ENCODE data around the gene DENND4A.

DENND4A gene

GRCh38 chr15:65773386-65774111, 18.5 kb downstream of the DENND4A start:
- ATAC-seq (ENCODE audit: insufficient read depth, low read depth) (no peak), DNase-seq (no peak)
- Histone ChIP-seq H2AFZ (ENCODE audit: low read depth, low read length) (no peak overlapping the region), H3K36me3 (ENCODE audit: insufficient read depth, low read length) (no peaks in the 10 kb centered on the region), H3K4me2 (ENCODE audit: insufficient read depth, low read length) (no peak overlapping the region), H3K27ac (ENCODE audit: low read length) (no peak overlapping the region), H4K20me1 (ENCODE audit: insufficient read depth, low read length) (no peaks in the 10 kb centered on the region), H3K9me3 (ENCODE audit: insufficient read depth, low read length, severe bottlenecking) (no peaks in the 10 kb centered on the region), H3K79me2 (ENCODE audit: insufficient read depth, low read length) (peaks cover 7% of the 10 kb centered on the region; the same call in 1 of the 2 replicates), H3K27me3 (ENCODE audit: insufficient read depth, low read length, poor library complexity) (no peaks in the 10 kb centered on the region), H3K4me3 (ENCODE audit: low read depth in 1 of 2, low read length in 2 of 2) (no peak overlapping the region), H3K4me1 (ENCODE audit: insufficient read depth, low read length) (no peaks in the 10 kb centered on the region), H3K9ac (ENCODE audit: low read depth, low read length) (no peak overlapping the region)
- no peak for TF ChIP-seq CTCF (IDR thresholded peaks at IDR 0.05; ENCODE audit: borderline replicate concordance, extremely low read depth, low read length, poor library complexity, severe bottlenecking)
- no peak for TF ChIP-seq EZH2 (IDR thresholded peaks at IDR 0.05; ENCODE audit: borderline replicate concordance, low read depth, low read length, severe bottlenecking)

GRCh38 chr15:65772930-65773329, 19.2 kb downstream of the DENND4A start:
- H3K4me1 ChIP-seq (ENCODE audit: insufficient read depth, low read length), result no peaks in the 10 kb centered on the region
- no peaks in the 10 kb centered on the region for H3K36me3 ChIP-seq (ENCODE audit: insufficient read depth, low read length)
- H4K20me1 ChIP-seq (ENCODE audit: insufficient read depth, low read length), result no peaks in the 10 kb centered on the region
- ATAC-seq (ENCODE audit: insufficient read depth, low read depth) (no peak), DNase-seq (no peak)
- no peaks in the 10 kb centered on the region for H3K27me3 ChIP-seq (ENCODE audit: insufficient read depth, low read length, poor library complexity)
- no peaks in the 10 kb centered on the region for H3K9me3 ChIP-seq (ENCODE audit: insufficient read depth, low read length, severe bottlenecking)
- H3K79me2 ChIP-seq (ENCODE audit: insufficient read depth, low read length), result peaks cover 7% of the 10 kb centered on the region; the same call in 1 of the 2 replicates
- H3K4me2 ChIP-seq (ENCODE audit: insufficient read depth, low read length), result no peak overlapping the region
- TF ChIP-seq CTCF (IDR thresholded peaks at IDR 0.05; ENCODE audit: borderline replicate concordance, extremely low read depth, low read length, poor library complexity, severe bottlenecking), result no peak
- TF ChIP-seq EZH2 (IDR thresholded peaks at IDR 0.05; ENCODE audit: borderline replicate concordance, low read depth, low read length, severe bottlenecking), result no peak
- no peak overlapping the region for H3K27ac ChIP-seq (ENCODE audit: low read length)
- H2AFZ ChIP-seq (ENCODE audit: low read depth, low read length), result no peak overlapping the region
- no peak overlapping the region for H3K9ac ChIP-seq (ENCODE audit: low read depth, low read length)
- H3K4me3 ChIP-seq (ENCODE audit: low read depth in 1 of 2, low read length in 2 of 2), result no peak overlapping the region

GRCh38 chr15:65771870-65772269, 20.2 kb downstream of the DENND4A start:
- ATAC-seq (ENCODE audit: insufficient read depth, low read depth), result no peak
- Histone ChIP-seq H4K20me1 (ENCODE audit: insufficient read depth, low read length) (no peaks in the 10 kb centered on the region), H3K79me2 (ENCODE audit: insufficient read depth, low read length) (peaks cover 7% of the 10 kb centered on the region; the same call in 1 of the 2 replicates)

More at GRCh38 chr15:65771870-65772269, 20.2 kb downstream of the DENND4A start:
- Histone ChIP-seq H3K27me3 (ENCODE audit: insufficient read depth, low read length, poor library complexity) (no peaks in the 10 kb centered on the region), H3K4me3 (ENCODE audit: low read depth in 1 of 2, low read length in 2 of 2) (no peak overlapping the region), H3K4me1 (ENCODE audit: insufficient read depth, low read length) (no peaks in the 10 kb centered on the region), H2AFZ (ENCODE audit: low read depth, low read length) (no peak overlapping the region), H3K9ac (ENCODE audit: low read depth, low read length) (no peak overlapping the region), H3K36me3 (ENCODE audit: insufficient read depth, low read length) (no peaks in the 10 kb centered on the region), H3K9me3 (ENCODE audit: insufficient read depth, low read length, severe bottlenecking) (no peaks in the 10 kb centered on the region), H3K4me2 (ENCODE audit: insufficient read depth, low read length) (no peak overlapping the region), H3K27ac (ENCODE audit: low read length) (no peak overlapping the region)
- no peak for DNase-seq
- TF ChIP-seq CTCF (IDR thresholded peaks at IDR 0.05; ENCODE audit: borderline replicate concordance, extremely low read depth, low read length, poor library complexity, severe bottlenecking) (no peak), EZH2 (IDR thresholded peaks at IDR 0.05; ENCODE audit: borderline replicate concordance, low read depth, low read length, severe bottlenecking) (no peak)
